IMR-90 (cell line): Measurements from ENCODE around the gene GNAO1. TPM values are rescaled to one million over a fixed set of nuclear protein-coding genes. Genes with fewer than 3 reads are reported as not detected.

Experiments
- ATAC-seq: fragments of 200-7000 bp; cut with Tn5 transposase; 2 replicates; pipeline ENCODE4 v1.9.1; 2020; ENCODE audit warnings: low read depth, mild to moderate bottlenecking, moderate library complexity
- BruUV-seq: library from RNA; stranded (reverse); fragments of 400-500 nt; replicated peaks from 2 replicates; lab custom pipeline; 2021; lab: Mats Ljungman, UMichigan
- CTCF ChIA-PET: fragments of 300-600 bp; formaldehyde crosslinking; extraction: SDS; loops from one replicate; lab custom pipeline; 2021; ENCODE audit warnings: antibody characterized with exemption; lab: Yijun Ruan, JAX
- POLR2A ChIA-PET: fragments of 300-600 bp; sonication (Branson Sonifier 250); formaldehyde crosslinking; loops from one replicate; lab custom pipeline; 2022; ENCODE audit warnings: antibody characterized with exemption; ENCODE audit not compliant: unreplicated experiment; lab: Charles Lee
- DNase-seq: peaks from one replicate; pipeline ENCODE4 v3.0.0; 2013
- H2AFZ ChIP-seq: replicated peaks from 2 replicates; pipeline ENCODE3; 2013; ENCODE audit warnings: low read length, mild to moderate bottlenecking; ENCODE audit not compliant: poor library complexity
- H2AK5ac ChIP-seq: 2 replicates; pipeline ENCODE4 v1.6.1; 2013; ENCODE audit warnings: low read depth, low read length, inconsistent platforms
- H2AK9ac ChIP-seq: replicated peaks from 2 replicates; pipeline ENCODE3; 2013; ENCODE audit warnings: mild to moderate bottlenecking, low read depth, low read length, moderate library complexity; ENCODE audit not compliant: poor library complexity
- H2BK120ac ChIP-seq: 2 replicates; pipeline ENCODE4 v1.6.1; 2013; ENCODE audit warnings: low read depth, low read length, inconsistent platforms
- H2BK15ac ChIP-seq: 3 replicates; pipeline ENCODE4 v1.6.1; 2013; ENCODE audit warnings: low read depth, low read length, inconsistent platforms
- H2BK20ac ChIP-seq: 2 replicates; pipeline ENCODE4 v1.6.1; 2013; ENCODE audit warnings: low read depth, mild to moderate bottlenecking, inconsistent platforms, low read length, moderate library complexity
- H2BK5ac ChIP-seq: 2 replicates; pipeline ENCODE4 v1.6.1; 2013; ENCODE audit warnings: mild to moderate bottlenecking, low read depth, low read length, inconsistent platforms; ENCODE audit not compliant: poor library complexity, severe bottlenecking
- H3K14ac ChIP-seq: replicated peaks from 2 replicates; pipeline ENCODE4 v1.6.1; 2013; ENCODE audit warnings: low read depth, low read length, inconsistent platforms
- H3K18ac ChIP-seq: 2 replicates; pipeline ENCODE4 v1.6.1; 2013; ENCODE audit warnings: low read depth, low read length, control low read depth
- H3K23ac ChIP-seq: 2 replicates; pipeline ENCODE4 v1.6.1; 2013; ENCODE audit warnings: low read depth, low read length, inconsistent platforms
- H3K27ac ChIP-seq: 2 replicates; pipeline ENCODE4 v1.5.1; 2013; ENCODE audit warnings: mild to moderate bottlenecking, control low read depth, low read length; ENCODE audit not compliant: insufficient read depth
- H3K27me3 ChIP-seq: 2 replicates; pipeline ENCODE4 v1.6.1; 2013; ENCODE audit warnings: low read length; ENCODE audit not compliant: control insufficient read depth, insufficient read depth
- H3K36me3 ChIP-seq: 2 replicates; pipeline ENCODE4 v1.6.1; 2013; ENCODE audit warnings: low read length, mixed read lengths; ENCODE audit not compliant: control insufficient read depth, insufficient read depth
- H3K4ac ChIP-seq: 2 replicates; pipeline ENCODE4 v1.6.1; 2013; ENCODE audit warnings: low read depth, low read length, inconsistent platforms
- H3K4me1 ChIP-seq: 2 replicates; pipeline ENCODE4 v1.6.1; 2013; ENCODE audit warnings: low read length, mixed read lengths; ENCODE audit not compliant: control insufficient read depth, insufficient read depth
- H3K4me2 ChIP-seq: 2 replicates; pipeline ENCODE4 v1.6.1; 2013; ENCODE audit warnings: low read depth, mild to moderate bottlenecking, control low read depth, low read length, moderate library complexity
- H3K4me3 ChIP-seq: 2 replicates; pipeline ENCODE4 v1.5.1; 2013; ENCODE audit warnings: low read depth, mild to moderate bottlenecking, control low read depth, low read length, moderate library complexity; ENCODE audit not compliant: insufficient read depth
- H3K56ac ChIP-seq: 2 replicates; pipeline ENCODE4 v1.6.1; 2013; ENCODE audit warnings: low read length, inconsistent platforms; ENCODE audit not compliant: insufficient read depth; ENCODE audit errors: extremely low read depth
- H3K79me1 ChIP-seq, 2 experiments: 2 replicates each; pipeline ENCODE4 v1.6.1; 2013; ENCODE audit warnings: low read length in 2 of 2, inconsistent platforms in 1 of 2, low read depth in 1 of 2
- H3K9ac ChIP-seq: 2 replicates; pipeline ENCODE4 v1.6.1; 2013; ENCODE audit warnings: low read depth, low read length, control low read depth
- H3K9me1 ChIP-seq: 2 replicates; pipeline ENCODE4 v1.6.1; 2013; ENCODE audit warnings: low read length, inconsistent platforms; ENCODE audit not compliant: insufficient read depth
- H3K9me3 ChIP-seq: 2 replicates; pipeline ENCODE4 v1.6.1; 2013; ENCODE audit warnings: low read length; ENCODE audit not compliant: control insufficient read depth, insufficient read depth
- H4K20me1 ChIP-seq: 2 replicates; pipeline ENCODE4 v1.6.1; 2013; ENCODE audit warnings: low read length, inconsistent platforms; ENCODE audit not compliant: insufficient read depth
- H4K5ac ChIP-seq: 2 replicates; pipeline ENCODE4 v1.6.1; 2013; ENCODE audit warnings: mild to moderate bottlenecking, low read depth, low read length, control low read depth
- H4K8ac ChIP-seq, 2 experiments: 2 replicates each; pipeline ENCODE4 v1.6.1; 2013; ENCODE audit warnings: low read depth in 2 of 2, low read length in 2 of 2, control low read depth in 1 of 2, inconsistent platforms in 1 of 2
- H4K91ac ChIP-seq: 2 replicates; pipeline ENCODE4 v1.6.1; 2013; ENCODE audit warnings: low read depth, low read length, inconsistent platforms; ENCODE audit not compliant: insufficient read depth
- BHLHE40 ChIP-seq: fragments of 150-350 bp; IDR thresholded peaks from 2 replicates; pipeline ENCODE4 v1.6.1; 2016; ENCODE audit warnings: mild to moderate bottlenecking, low read depth, low read length
- CTCF ChIP-seq: conservative IDR thresholded peaks from 2 replicates; pipeline ENCODE4 v1.5.1; 2012; ENCODE audit warnings: mild to moderate bottlenecking, low read depth, low read length, improper control_type of control experiment
- FOS ChIP-seq: fragments of 150-350 bp; IDR thresholded peaks from 2 replicates; pipeline ENCODE4 v1.6.1; 2016; ENCODE audit warnings: low read depth, low read length
- RAD21 ChIP-seq: IDR thresholded peaks from 2 replicates; pipeline ENCODE4 v1.6.1; 2012; ENCODE audit warnings: low read length, improper control_type of control experiment
- RFX5 ChIP-seq: IDR thresholded peaks from 2 replicates; pipeline ENCODE4 v1.8.0; 2012; ENCODE audit warnings: low read depth, mild to moderate bottlenecking, low read length, moderate library complexity
- WGBS, 2 experiments: methylation state at CpG; one replicate each; pipeline versions ENCODE4 v1.1.5 to v1.1.7; 2013; ENCODE audit warnings: missing lambda C conversion rate in 2 of 2; ENCODE audit not compliant: insufficient read length in 1 of 2; ENCODE audit errors: extremely low coverage in 2 of 2; 5-methylcytosine and 5-hydroxymethylcytosine counted together
- dilution Hi-C: fragments of 300-500 bp; cut with HindIII; formaldehyde crosslinking; loops from one replicate; pipeline ENCODE4 v1.14.3; 2018; ENCODE audit warnings: low sequenced_read_pairs; ENCODE audit not compliant: unreplicated experiment
- in situ Hi-C: fragments of 300-500 bp; cut with MboI; formaldehyde crosslinking; loops from 3 replicates; pipeline ENCODE4 v1.14.3; 2019; ENCODE audit warnings: low sequenced_read_pairs, inconsistent platforms, mixed read lengths
- intact Hi-C: fragments of 100-400 bp; cut with micrococcal nuclease; formaldehyde crosslinking; loops from 2 replicates; pipeline ENCODE4 v1.10.0; 2022
- polyA plus RNA-seq, 3 experiments: library from polyadenylated mRNA; depleted of rRNA; stranded (reverse); fragments of >200 nt; gene quantifications; 2 replicates each; pipeline ENCODE4 v1.2.3, GENCODE V29; 2012; ENCODE audit warnings: low replicate concordance in 1 of 3
- total RNA-seq: library from RNA; depleted of rRNA; stranded (reverse); fragments of >200 nt; gene quantifications from 2 replicates; pipeline ENCODE4 v1.2.3, GENCODE V29; 2012

Gene GNAO1
- total and polyA plus RNA-seq, 2 of the 4 experiments (the other 2 are of a cell fraction), result under 0.01 to 0.07 TPM

GRCh38 chr16:56143666-56144065, 47.6 kb upstream of the GNAO1 start:
- Histone ChIP-seq H2AK9ac (no peak overlapping the region), H3K56ac (no peak overlapping the region), H4K8ac (no peak overlapping the region), H3K14ac (no peak overlapping the region), H3K27ac (no peak overlapping the region), H3K4me2 (no peak overlapping the region), H2AK5ac (no peak overlapping the region), H3K18ac (no peak overlapping the region), H2AFZ (no peak overlapping the region), H3K4me3 (no peak overlapping the region), H3K9me1 (no peaks in the 10 kb centered on the region), H2BK20ac (no peak overlapping the region), H3K4ac (no peak overlapping the region), H4K20me1 (no peaks in the 10 kb centered on the region), H2BK120ac (no peak overlapping the region), H3K23ac (no peak overlapping the region), H4K5ac (no peak overlapping the region), H2BK5ac (no peak overlapping the region), H3K79me1 (no peaks in the 10 kb centered on the region), H3K9me3 (no peaks in the 10 kb centered on the region), H3K27me3 (no peaks in the 10 kb centered on the region), H3K9ac (no peak overlapping the region), H4K91ac (no peak overlapping the region), H2BK15ac (no peak overlapping the region), H3K4me1 (no peaks in the 10 kb centered on the region), H3K36me3 (no peaks in the 10 kb centered on the region)
- WGBS, 2 experiments, result no CpG with 5 or more reads among the region's 1 CpG
- TF ChIP-seq CTCF (no peak), RAD21 (no peak), FOS (no peak), RFX5 (no peak), BHLHE40 (no peak)
- intact Hi-C loops (no loop called here), in situ Hi-C loops (no loop called here), dilution Hi-C loops (no loop called here)
- no peak for ATAC-seq
- DNase-seq, result no peak
- POLR2A ChIA-PET, result no interaction called here
- CTCF ChIA-PET, result no interaction called here
- no TSS peak for BruUV-seq
